GM19238 (cell line): ENCODE results near the gene GIPC1.
"Not testable (repeated sequence)": the region's sequence is repeated elsewhere in the genome, so short reads cannot be mapped to it uniquely, and the experiment has no call there.

Experiments
- DNase-seq: peaks from one replicate; pipeline ENCODE4 v3.0.0; 2011; ENCODE audit warnings: low spot score; ENCODE audit not compliant: insufficient read length

The GIPC1 gene, protein sequence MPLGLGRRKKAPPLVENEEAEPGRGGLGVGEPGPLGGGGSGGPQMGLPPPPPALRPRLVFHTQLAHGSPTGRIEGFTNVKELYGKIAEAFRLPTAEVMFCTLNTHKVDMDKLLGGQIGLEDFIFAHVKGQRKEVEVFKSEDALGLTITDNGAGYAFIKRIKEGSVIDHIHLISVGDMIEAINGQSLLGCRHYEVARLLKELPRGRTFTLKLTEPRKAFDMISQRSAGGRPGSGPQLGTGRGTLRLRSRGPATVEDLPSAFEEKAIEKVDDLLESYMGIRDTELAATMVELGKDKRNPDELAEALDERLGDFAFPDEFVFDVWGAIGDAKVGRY

DNA sequence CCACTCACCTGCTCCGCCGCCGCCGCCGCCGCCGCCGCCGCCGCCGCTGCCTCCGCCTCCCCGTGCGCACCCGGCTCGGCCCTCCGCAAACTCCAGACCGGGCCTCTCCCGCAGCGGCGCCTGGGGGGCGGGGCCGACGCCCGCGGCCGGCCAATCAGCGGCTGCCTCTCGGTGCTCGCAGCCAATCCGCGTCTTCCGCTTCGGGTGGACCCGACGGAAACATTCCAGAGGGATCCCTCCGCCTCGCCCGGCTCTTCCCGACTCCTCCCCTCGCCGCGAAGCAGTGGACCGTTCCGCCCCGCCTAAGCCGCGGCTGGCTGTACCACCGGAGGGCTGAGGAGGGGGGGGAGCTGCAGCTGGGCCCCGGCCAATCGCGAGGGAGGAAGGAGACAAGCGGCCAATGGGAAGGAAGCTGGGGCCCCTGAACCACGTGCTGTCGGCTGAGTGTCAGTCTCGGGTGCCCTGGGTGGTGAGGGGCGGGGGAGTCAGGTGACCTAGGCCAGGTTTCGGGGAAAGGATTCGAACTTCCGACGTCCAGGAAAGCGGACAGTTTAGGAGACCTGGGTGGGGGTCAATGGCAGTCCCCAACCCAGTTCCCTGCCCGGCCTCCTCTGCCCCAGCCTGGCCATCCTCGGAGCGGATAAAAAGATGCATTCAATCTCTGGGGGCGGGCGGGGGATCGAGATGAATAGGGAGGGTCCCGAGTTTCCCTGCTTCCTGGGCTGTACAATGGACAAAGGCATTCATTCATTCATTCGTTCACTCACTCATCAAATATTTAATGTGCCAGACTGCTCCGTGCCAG lies at the start of gene GIPC1:
Gene GIPC1, minus strand, starts transcription at position 99 of the 805 bp plus-strand sequence. CDS start 13,151 bp downstream, outside the sequence.
- peak; percentile 98 for DNase-seq

- no peak for DNase-seq
Measured at GRCh38 chr19:14545716-14546082, 49.8 kb upstream of the GIPC1 start.

GRCh38 chr19:14544977-14545715 lies 49.2 kb upstream of the GIPC1 start:
- DNase-seq, result no peak

- no peak for DNase-seq
Measured at GRCh38 chr19:14544047-14544446, 48.1 kb upstream of the GIPC1 start.

- DNase-seq, result no peak
Measured at GRCh38 chr19:14542711-14543328, 46.9 kb upstream of the GIPC1 start.

- DNase-seq, result not testable (repeated sequence)
Measured at GRCh38 chr19:14541979-14542378, 46.1 kb upstream of the GIPC1 start.

DNA sequence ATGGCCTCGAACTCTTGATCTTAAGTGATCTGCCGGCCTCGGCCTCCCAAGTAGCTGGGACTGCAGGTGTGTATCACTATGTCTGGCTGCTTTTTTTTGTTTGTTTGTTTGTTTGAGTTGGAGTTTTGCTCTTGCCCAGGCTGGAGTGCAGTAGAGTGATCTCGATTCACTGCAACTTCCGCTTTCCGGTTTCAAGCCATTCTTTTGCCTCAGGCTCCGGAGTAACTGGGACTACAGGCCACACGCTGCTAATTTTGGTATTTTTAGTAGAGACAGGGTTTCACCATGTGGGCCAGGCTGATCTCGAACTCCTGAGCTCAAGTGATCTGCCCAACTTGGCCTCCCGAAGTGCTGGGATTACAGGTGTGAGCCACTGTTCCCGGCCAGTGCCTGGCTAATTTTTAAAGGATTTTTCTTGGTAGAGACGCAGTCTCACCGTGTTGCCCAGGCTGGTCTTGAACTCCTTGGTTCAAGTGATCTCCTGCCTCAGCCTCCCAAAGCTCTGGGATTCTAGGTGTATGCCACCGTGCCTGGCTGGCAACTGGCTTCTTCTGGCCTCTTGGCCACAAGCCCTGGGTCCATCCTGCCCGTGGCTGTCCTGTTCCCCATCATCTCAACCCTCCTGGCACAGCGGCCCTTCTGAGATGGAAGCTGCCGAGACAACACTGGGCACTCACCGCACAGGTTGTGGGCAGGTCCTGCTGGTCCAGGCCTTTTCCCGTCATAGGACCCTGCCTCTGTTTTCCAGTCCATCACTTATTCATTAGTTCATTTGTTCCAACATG lies 45.0 kb upstream of the GIPC1 start:
- no peak for DNase-seq

DNA sequence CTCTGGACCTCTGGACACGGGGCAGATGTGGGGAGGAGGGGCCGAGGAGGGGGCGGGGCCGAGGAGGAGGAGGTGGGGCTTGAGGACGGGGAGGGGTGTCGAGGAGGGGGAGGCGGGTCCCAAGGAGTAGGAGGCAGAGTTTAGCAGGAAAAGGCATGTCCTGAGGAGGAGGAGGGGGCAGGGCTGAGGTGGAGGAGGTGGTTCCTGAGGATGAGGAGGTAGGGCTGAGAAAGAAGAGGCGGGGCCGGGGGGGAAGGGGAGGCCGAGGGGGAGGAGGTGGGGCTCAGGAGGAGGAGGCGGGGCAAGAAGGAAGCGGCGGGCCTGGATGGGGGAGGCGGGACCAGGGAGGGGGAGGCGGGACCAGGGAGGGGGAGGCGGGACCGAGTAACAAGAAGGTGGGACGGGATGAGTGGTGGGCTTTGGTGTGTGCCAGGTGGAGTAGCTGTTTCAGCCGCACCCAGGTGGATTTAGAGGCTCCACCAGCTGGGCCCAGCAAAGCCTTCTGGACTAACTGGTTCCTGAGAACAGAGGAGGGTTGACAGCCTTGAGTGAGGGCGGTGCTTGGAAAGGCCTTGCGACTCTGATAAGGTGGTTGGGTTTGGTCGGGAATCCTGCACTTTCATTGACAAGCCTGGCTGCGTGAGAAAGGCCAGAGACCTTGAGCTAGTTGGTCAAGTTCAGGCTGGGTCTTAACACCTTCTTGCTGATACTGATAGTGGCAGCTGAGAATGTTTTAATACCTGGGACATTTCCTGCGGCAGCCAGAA lies 41.2 kb upstream of the GIPC1 start:
- no peak for DNase-seq

DNA sequence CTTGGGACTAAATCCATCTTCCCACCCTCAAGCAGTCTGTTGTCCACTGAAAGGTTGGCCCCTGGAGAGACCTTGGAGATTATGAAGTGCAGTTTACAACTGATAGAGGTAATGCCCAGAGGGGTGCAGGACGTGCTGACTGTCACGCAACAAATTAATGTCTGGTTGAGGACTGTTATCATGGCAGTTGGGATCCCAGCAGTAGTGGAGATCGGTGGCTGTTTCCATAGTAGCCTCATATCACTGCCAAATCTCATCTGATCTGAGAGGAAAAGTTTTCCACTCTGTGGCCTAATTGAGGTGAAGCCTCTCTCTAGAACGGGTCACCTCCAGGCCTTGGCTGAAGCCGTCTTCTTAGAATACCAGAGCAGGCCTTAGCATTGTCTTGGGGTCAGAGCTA lies 37.5 kb upstream of the GIPC1 start:
- DNase-seq, result no peak

DNA sequence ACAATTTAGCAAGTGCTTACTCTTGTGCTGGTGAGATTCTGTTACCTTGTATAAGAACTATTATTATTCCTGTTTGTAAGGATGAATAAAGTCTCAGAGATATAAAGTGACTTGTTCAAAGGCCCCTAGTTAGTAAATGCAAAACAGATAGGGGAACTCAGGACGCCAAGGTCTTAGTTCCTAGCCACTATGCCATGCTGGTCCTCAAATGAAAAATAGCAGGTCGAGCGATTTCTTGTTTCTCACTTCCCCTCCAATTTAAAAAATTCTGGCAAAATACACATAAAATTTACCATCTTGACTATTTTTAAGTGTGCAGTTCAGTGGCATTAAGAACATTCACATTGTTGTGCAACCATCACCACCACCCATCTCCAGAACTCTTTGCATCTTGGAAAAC lies 34.6 kb upstream of the GIPC1 start:
- DNase-seq, result no peak

- DNase-seq, result no peak
Measured at GRCh38 chr19:14530005-14530348, 34.0 kb upstream of the GIPC1 start.

- DNase-seq, result peak; percentile 88
Measured at GRCh38 chr19:14529254-14530004, 33.5 kb upstream of the GIPC1 start, which contains the start of gene TECR. Gene TECR, plus strand, starts transcription at chr19:14529594. Its CDS starts 103 bp downstream, at chr19:14529697.

DNA sequence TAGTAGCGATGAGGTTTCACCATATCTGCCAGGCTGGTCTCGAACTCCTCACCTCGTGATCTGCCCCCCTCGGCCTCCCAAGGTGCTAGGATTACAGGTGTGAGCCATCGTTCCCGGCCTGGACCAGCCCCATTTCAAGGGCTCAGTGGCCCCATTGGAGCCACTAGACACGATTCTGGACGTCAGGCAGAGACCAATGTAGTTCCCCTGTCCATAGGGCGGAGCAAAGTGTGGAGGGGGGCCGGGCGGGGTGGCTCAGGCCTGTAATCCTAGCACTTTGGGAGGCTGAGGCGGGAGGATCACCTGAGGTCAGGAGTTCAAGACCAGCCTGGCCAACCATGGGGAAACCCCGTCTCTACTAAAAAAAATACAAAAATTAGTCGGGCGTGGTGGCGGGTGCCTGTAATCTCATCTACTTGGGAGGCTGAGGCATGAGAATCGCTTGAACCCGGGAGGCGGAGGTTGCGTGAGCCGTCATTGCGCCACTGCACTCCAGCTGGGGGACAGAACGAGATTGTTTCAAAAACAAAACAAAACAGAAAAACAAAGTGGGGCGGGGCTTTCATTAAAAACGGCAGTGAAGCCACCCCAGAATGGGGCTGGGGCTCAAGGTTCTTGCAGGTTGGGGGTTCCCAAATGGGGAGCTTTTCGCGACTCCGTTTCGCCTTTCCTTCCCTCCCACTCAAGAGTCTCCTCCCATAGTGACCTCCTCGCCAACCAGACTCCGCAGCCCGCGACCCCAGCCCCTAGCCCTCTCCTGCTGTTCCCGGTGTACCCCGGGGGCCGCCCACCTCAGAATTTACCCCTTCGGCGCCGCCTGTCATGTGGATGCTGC lies 32.7 kb upstream of the GIPC1 start:
- no peak for DNase-seq

GRCh38 chr19:14526423-14526822 lies 30.5 kb upstream of the GIPC1 start:
- DNase-seq, result no peak

GRCh38 chr19:14525729-14526128 lies 29.8 kb upstream of the GIPC1 start:
- DNase-seq, result no peak

- no peak for DNase-seq
Measured at GRCh38 chr19:14520543-14520942, 24.6 kb upstream of the GIPC1 start.

GRCh38 chr19:14519860-14520407 lies 24.0 kb upstream of the GIPC1 start:
- no peak for DNase-seq

- no peak for DNase-seq
Measured at GRCh38 chr19:14519245-14519859, 23.4 kb upstream of the GIPC1 start.
